HepG2 (cell line): ENCODE results near the gene INKA1. TPM values are rescaled to one million over a fixed set of nuclear protein-coding genes. Genes with fewer than 3 reads are reported as not detected.
A peak's percentile ranks its signal among the peaks of the same experiment; 100 is the strongest.

Experiments used
- ARID4A ChIP-seq: sonication (generic); formaldehyde crosslinking; IDR thresholded peaks from 2 replicates; pipeline ENCODE4 v1.5.0; 2020; ENCODE audit warnings: mild to moderate bottlenecking, missing genetic modification reagents, borderline replicate concordance
- GPN1 ChIP-seq: sonication (generic); formaldehyde crosslinking; IDR thresholded peaks from 2 replicates; pipeline ENCODE4 v1.5.1; 2020; ENCODE audit warnings: missing genetic modification reagents, borderline replicate concordance
- HOMEZ ChIP-seq: IDR thresholded peaks from 2 replicates; pipeline ENCODE4 v1.6.1; 2016; ENCODE audit warnings: low read depth
- KLF16 ChIP-seq, 2 experiments: sonication (generic) in 1 of 2; formaldehyde crosslinking in 1 of 2; IDR thresholded peaks; 2 replicates each; pipeline versions ENCODE4 v1.6.1 to v1.8.0; 2016 to 2023; ENCODE audit warnings: missing genetic modification reagents in 2 of 2, missing compliant biosample characterization in 1 of 2
- MEIS1 ChIP-seq: sonication (generic); formaldehyde crosslinking; IDR thresholded peaks from 2 replicates; pipeline ENCODE4 v1.9.0; 2021; ENCODE audit warnings: mild to moderate bottlenecking, missing genetic modification reagents, moderate library complexity, borderline replicate concordance
- NFKBIZ ChIP-seq: IDR thresholded peaks from 2 replicates; pipeline ENCODE4 v1.6.1; 2018; ENCODE audit warnings: missing genetic modification reagents, missing compliant biosample characterization
- PHF8 ChIP-seq: sonication (generic); formaldehyde crosslinking; IDR thresholded peaks from 2 replicates; pipeline ENCODE4 v1.5.0; 2020; ENCODE audit warnings: missing genetic modification reagents
- REST ChIP-seq, 2 experiments: IDR thresholded peaks; 2 replicates each; pipeline ENCODE4 v1.6.1; 2011 to 2012; ENCODE audit warnings: low read length in 2 of 2, borderline replicate concordance in 1 of 2, low read depth in 1 of 2, mild to moderate bottlenecking in 1 of 2, moderate library complexity in 1 of 2
- RXRB ChIP-seq: IDR thresholded peaks from 2 replicates; pipeline ENCODE4 v1.6.1; 2016; ENCODE audit warnings: borderline replicate concordance, missing genetic modification reagents, missing compliant biosample characterization
- ZBTB3 ChIP-seq: sonication (generic); formaldehyde crosslinking; IDR thresholded peaks from 2 replicates; pipeline ENCODE4 v1.4.0; 2020; ENCODE audit warnings: low read depth, mild to moderate bottlenecking, moderate library complexity, missing genetic modification reagents, borderline replicate concordance
- ZNF44 ChIP-seq: sonication (generic); formaldehyde crosslinking; IDR thresholded peaks from 2 replicates; pipeline ENCODE4 v1.5.1; 2020; ENCODE audit warnings: mild to moderate bottlenecking, missing genetic modification reagents
- ZNF598 ChIP-seq: sonication (generic); formaldehyde crosslinking; IDR thresholded peaks from 2 replicates; pipeline ENCODE4 v1.5.1; 2020; ENCODE audit warnings: mild to moderate bottlenecking, missing genetic modification reagents, borderline replicate concordance
- ZNF780A ChIP-seq: sonication (generic); formaldehyde crosslinking; IDR thresholded peaks from 2 replicates; pipeline ENCODE4 v1.8.0; 2022; ENCODE audit warnings: mild to moderate bottlenecking, missing genetic modification reagents, moderate library complexity
- ZNF781 ChIP-seq: sonication (generic); formaldehyde crosslinking; IDR thresholded peaks from 2 replicates; pipeline ENCODE4 v1.5.1; 2020; ENCODE audit warnings: borderline replicate concordance, mild to moderate bottlenecking, missing genetic modification reagents; ENCODE audit errors: not compliant biosample characterization
- polyA plus RNA-seq, 8 experiments: library from polyadenylated mRNA; depleted of rRNA in 3 of 8; stranded (reverse) in 7 of 8; unstranded in 1 of 8; fragments of >200 nt; fragmentation: Illumina TruSeq in 4 of 8; extraction: Trizol in 4 of 8; gene quantifications; 2 replicates each; pipeline versions ENCODE4 v1.2.1 to v1.2.3, GENCODE V29; 2011 to 2016; ENCODE audit warnings: low read depth in 4 of 8, missing spikeins in 1 of 8, mixed read lengths in 1 of 8; ENCODE audit not compliant: insufficient read depth in 1 of 8
- total RNA-seq, 5 experiments: library from RNA; depleted of rRNA; stranded (reverse); fragments of >200 nt; fragmentation: Illumina TruSeq; extraction: Trizol; gene quantifications; 2 replicates each; pipeline ENCODE4 v1.2.3, GENCODE V29; 2016; ENCODE audit warnings: low read depth in 1 of 5
- TF ChIP-seq, protein P1 (sequence below): sonication (generic); formaldehyde crosslinking; IDR thresholded peaks from 2 replicates; pipeline ENCODE4 v1.4.0; 2020; ENCODE audit warnings: missing genetic modification reagents

Gene INKA1
- total and polyA plus RNA-seq, 2 of the 13 experiments (the other 11 are each of a cell fraction or from before 2014, with no cell fraction given): 0.22 to 0.41 TPM

- 0 out of 2 replicates have a peak, but pooled peaks have one; percentile 40 for TF ChIP-seq GPN1 (CRISPR knock-in tag)
- TF ChIP-seq RXRB (CRISPR knock-in tag): peak; percentile 29; the same call in 1 of the 2 replicates
- no peak for TF ChIP-seq KLF16 (CRISPR knock-in tag; IDR thresholded peaks at IDR 0.05)
- TF ChIP-seq, protein P1, sequence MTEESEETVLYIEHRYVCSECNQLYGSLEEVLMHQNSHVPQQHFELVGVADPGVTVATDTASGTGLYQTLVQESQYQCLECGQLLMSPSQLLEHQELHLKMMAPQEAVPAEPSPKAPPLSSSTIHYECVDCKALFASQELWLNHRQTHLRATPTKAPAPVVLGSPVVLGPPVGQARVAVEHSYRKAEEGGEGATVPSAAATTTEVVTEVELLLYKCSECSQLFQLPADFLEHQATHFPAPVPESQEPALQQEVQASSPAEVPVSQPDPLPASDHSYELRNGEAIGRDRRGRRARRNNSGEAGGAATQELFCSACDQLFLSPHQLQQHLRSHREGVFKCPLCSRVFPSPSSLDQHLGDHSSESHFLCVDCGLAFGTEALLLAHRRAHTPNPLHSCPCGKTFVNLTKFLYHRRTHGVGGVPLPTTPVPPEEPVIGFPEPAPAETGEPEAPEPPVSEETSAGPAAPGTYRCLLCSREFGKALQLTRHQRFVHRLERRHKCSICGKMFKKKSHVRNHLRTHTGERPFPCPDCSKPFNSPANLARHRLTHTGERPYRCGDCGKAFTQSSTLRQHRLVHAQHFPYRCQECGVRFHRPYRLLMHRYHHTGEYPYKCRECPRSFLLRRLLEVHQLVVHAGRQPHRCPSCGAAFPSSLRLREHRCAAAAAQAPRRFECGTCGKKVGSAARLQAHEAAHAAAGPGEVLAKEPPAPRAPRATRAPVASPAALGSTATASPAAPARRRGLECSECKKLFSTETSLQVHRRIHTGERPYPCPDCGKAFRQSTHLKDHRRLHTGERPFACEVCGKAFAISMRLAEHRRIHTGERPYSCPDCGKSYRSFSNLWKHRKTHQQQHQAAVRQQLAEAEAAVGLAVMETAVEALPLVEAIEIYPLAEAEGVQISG (CRISPR knock-in tag): no peak
- TF ChIP-seq HOMEZ (CRISPR knock-in tag): no peak
- no peak for TF ChIP-seq ZNF781 (CRISPR knock-in tag)
- TF ChIP-seq MEIS1: no peak
- TF ChIP-seq ARID4A (CRISPR knock-in tag): peak; percentile 83; the same call in 1 of the 2 replicates
- TF ChIP-seq ZNF44: no peak
- TF ChIP-seq ZNF598 (CRISPR knock-in tag): 0 out of 2 replicates have a peak, but pooled peaks have one; percentile 19
- no peak for TF ChIP-seq REST (IDR thresholded peaks at IDR 0.05; ENCODE audit: borderline replicate concordance in 1 of 2, low read depth in 1 of 2, low read length in 2 of 2)
- TF ChIP-seq PHF8 (CRISPR knock-in tag): peak; percentile 57
- no peak for TF ChIP-seq NFKBIZ
- TF ChIP-seq ZNF780A (CRISPR knock-in tag): no peak
- no peak for TF ChIP-seq ZBTB3 (CRISPR knock-in tag)
Measured at GRCh38 chr3:49802719-49803464, at the start of gene INKA1 (continued).
